D721Med (cell line): ENCODE data around the gene NBEA.

Source experiments
- DNase-seq: peaks from one replicate; pipeline ENCODE4 v3.0.0; 2011; ENCODE audit warnings: low spot score; ENCODE audit not compliant: insufficient read length
- FAIRE-seq: peaks from 2 replicates; lab custom pipeline; 2011; peaks lifted over from hg19 to GRCh38; lab: Jason Lieb, UNC
- TF ChIP-seq, protein P1 (sequence below): IDR thresholded peaks from 2 replicates; pipeline ENCODE4 v1.5.1; 2012; ENCODE audit warnings: mild to moderate bottlenecking, control low read depth; ENCODE audit not compliant: insufficient read depth; ENCODE audit errors: missing control alignments

Gene NBEA

DNA sequence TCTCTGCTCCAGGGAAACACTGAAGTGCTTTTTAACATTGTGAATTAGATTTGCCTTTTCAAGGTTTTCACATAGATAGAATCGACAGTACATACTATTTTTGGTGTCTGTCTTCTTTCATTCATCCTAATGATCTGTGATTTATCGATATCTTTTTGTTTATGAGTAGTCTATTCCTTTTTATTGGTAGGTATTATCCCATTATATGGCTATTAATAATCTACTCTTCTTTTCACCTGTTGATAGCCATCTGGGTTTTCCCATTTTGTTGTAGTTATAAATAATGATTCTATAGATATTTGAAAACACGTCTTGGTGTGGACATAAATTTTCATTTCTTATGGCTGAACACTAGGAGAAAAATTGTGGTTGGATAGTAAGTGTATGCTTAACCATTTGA is 271.8 kb downstream of the NBEA start:
- DNase-seq, result no peak
- TF ChIP-seq, protein P1, sequence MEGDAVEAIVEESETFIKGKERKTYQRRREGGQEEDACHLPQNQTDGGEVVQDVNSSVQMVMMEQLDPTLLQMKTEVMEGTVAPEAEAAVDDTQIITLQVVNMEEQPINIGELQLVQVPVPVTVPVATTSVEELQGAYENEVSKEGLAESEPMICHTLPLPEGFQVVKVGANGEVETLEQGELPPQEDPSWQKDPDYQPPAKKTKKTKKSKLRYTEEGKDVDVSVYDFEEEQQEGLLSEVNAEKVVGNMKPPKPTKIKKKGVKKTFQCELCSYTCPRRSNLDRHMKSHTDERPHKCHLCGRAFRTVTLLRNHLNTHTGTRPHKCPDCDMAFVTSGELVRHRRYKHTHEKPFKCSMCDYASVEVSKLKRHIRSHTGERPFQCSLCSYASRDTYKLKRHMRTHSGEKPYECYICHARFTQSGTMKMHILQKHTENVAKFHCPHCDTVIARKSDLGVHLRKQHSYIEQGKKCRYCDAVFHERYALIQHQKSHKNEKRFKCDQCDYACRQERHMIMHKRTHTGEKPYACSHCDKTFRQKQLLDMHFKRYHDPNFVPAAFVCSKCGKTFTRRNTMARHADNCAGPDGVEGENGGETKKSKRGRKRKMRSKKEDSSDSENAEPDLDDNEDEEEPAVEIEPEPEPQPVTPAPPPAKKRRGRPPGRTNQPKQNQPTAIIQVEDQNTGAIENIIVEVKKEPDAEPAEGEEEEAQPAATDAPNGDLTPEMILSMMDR, result no peak
- no peak for FAIRE-seq

DNA sequence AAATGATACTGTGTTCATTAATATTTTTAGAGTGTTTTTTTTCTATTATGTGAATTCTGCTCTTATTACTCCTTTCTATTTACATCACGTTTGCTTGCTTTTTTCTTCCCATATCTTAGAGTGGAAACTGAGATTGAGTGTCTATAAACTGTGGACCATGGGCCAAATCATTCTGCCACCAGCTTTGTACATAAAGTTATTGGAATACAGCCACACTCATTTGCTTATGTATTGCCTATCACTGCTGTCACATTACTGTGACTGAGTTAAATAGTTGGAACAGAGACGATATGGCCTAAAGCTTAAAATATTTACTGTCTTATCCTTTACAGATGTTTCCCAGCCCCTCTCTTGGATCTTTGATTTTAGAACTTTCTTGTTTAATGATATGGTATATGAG is 274.1 kb downstream of the NBEA start:
- DNase-seq (no peak), FAIRE-seq (no peak)
- TF ChIP-seq, protein P1, result no peak

DNA sequence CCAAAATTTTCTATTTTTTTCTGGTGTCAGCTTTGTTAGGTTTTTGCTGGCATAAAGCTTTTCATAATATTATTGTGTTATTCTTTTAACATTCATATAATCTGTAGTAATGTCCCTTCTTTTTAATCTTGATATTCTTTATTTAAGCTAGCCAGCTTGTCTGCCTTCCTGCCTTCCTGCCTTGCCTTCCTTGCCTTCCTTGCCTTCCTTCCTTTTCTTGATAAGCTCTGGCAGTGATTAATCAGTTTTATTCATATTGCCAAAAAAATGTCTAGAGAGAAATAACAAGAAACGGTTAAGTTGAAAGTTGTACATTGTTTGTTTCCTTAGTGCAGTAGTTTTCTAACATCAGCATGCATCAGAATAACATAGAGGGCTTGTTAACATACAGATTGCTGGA is 277.0 kb downstream of the NBEA start:
- no peak for FAIRE-seq
- DNase-seq, result no peak
- TF ChIP-seq, protein P1, result no peak

DNA sequence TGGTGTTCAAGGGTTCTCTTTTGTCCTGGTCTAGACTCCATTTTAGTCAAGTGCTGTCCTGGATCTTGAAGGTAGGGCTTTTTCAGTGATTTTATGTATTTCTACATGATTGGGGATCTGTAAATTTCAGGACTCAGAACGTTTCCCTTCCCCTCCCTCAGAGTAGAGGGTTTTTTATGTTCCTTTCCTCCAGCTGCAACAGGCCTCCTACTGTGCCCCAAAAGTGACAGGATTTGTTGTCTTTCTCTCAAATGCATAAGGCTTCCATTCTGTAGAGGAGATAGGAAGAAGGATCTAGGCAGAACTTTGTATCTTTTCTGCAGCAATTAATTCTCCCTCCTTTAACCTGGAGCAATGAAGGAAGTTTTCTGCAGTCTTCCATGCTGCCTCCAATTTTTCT is 283.1 kb downstream of the NBEA start:
- TF ChIP-seq, protein P1, result no peak
- FAIRE-seq (no peak), DNase-seq (no peak)

DNA sequence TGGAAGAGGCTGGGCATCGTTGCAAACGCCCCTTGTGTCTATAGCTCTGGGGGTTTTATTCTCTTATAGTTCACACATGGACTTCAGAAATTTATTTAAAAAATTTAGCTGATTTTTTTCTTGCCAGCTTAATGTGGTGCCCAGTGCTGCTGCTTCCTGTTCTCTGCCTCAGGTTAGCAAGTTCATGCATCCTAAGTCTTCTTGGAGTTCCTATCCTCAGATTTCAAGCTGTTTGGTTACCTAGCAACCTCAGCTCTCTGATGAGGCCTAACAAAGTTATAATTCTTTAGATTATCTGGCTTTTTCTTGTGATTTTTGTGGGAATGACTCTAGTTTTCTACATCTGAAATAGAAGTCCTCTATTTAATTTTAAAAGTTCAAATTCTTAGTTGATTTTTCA is 283.5 kb downstream of the NBEA start:
- no peak for FAIRE-seq

DNA sequence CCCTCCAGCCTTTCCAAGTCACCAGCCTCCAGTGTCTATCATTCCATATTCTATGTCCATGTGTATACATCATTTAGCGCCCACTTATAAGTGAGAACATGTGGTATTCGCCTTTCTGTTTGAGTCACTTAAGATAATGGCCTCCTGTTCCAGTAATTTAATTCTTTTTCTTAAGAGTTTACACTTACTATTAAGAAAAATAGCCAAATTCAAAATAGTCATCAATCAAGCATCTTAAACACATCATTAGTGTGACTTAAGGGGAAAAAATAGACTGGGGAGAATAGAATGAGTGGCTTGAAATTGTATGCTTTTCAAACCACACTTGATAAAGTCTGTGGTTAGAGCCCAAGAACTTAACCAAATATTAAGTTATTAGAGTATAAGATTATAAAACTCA is 286.5 kb downstream of the NBEA start:
- TF ChIP-seq, protein P1, result no peak
- no peak for FAIRE-seq
- DNase-seq, result no peak

More for the DNA sequence above, 283.5 kb downstream of the NBEA start:
- TF ChIP-seq, protein P1, result no peak
- DNase-seq, result no peak

DNA sequence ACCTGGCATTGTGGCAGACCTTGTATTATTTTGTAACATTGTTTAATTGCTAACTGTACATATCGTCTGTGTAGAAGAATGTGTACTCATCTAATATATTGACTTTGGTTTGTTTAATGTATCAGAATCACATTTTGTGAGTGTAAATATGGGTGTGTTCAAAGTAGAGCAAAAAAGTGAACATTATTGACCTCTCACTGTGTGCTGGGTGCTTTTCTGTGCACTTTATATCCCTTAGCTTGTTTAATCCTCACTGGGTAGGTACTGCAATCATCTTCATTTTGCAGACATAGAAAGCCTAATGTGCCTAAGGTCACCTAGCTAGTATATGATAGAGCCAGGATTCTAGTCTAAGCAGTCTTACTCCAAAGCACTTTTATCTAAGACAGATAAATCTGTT is 289.4 kb downstream of the NBEA start:
- FAIRE-seq (peak; percentile 64), DNase-seq (no peak)
- TF ChIP-seq, protein P1, result no peak
